ENCODE measurements around the gene PPDPF.
"Not testable (repeated sequence)": the region's sequence is repeated elsewhere in the genome, so short reads cannot be mapped to it uniquely, and the experiment has no call there.

The PPDPF gene

GRCh38 chr20:63565021-63565698 is 44.6 kb downstream of the PPDPF start:
- DNase-seq (ENCODE audit: low spot score): no peak

DNA sequence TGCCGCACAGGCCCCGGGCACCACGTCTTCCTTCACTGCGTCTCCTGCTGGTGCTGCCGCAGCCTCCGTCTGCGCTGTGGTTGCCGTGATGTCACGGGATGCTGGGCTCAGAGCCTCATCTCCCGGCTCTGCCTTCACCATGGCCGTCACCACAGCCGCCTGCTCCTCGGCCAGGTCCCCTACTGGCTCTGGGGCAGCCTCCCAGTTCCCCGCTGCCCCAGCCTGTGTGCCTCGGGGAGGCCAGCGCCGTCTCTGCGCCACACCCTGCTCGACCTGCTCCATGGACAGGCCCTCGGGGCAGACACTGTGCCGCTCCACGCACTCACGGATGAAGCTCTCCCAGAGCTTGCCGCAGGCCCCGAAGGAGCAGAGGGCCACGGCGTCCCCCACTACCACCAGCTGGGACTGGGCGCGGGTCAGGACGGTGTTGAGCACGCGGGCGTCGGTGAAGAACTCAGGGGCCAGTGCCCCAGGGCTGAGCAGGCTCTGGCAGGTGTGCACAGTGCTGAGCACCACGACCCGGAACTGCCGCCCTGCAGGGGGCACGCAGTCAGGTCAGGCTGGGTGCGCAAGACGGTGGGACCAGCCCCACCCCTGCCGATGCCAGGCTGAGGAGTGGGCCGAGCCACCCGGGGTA is 45.3 kb downstream of the PPDPF start:
- DNase-seq (ENCODE audit: low spot score): no peak

GRCh38 chr20:63566395-63567135 is 46.0 kb downstream of the PPDPF start:
- no peak for DNase-seq (ENCODE audit: low spot score)

DNA sequence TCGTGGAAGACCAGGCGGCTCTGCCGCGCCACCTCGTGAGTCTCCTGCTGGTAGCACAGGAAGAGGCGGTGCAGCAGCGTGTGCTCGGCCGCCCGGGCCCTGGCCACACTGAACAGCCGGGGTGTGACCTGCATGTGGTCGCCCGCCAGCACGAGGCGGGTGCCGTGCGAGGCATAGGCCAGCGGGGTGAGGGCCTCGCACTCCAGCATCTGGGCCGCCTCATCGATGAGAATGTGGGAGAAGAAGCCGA is 46.5 kb downstream of the PPDPF start:
- DNase-seq (ENCODE audit: low spot score): no peak

- DNase-seq (ENCODE audit: low spot score): no peak
These were observed 47.0 kb downstream of the PPDPF start for GRCh38 chr20:63567386-63568169.

- no peak for DNase-seq (ENCODE audit: low spot score)
These were observed 47.8 kb downstream of the PPDPF start for GRCh38 chr20:63568170-63568981.

- no peak for DNase-seq (ENCODE audit: low spot score)
These were observed 48.7 kb downstream of the PPDPF start for GRCh38 chr20:63568986-63569949.

DNA sequence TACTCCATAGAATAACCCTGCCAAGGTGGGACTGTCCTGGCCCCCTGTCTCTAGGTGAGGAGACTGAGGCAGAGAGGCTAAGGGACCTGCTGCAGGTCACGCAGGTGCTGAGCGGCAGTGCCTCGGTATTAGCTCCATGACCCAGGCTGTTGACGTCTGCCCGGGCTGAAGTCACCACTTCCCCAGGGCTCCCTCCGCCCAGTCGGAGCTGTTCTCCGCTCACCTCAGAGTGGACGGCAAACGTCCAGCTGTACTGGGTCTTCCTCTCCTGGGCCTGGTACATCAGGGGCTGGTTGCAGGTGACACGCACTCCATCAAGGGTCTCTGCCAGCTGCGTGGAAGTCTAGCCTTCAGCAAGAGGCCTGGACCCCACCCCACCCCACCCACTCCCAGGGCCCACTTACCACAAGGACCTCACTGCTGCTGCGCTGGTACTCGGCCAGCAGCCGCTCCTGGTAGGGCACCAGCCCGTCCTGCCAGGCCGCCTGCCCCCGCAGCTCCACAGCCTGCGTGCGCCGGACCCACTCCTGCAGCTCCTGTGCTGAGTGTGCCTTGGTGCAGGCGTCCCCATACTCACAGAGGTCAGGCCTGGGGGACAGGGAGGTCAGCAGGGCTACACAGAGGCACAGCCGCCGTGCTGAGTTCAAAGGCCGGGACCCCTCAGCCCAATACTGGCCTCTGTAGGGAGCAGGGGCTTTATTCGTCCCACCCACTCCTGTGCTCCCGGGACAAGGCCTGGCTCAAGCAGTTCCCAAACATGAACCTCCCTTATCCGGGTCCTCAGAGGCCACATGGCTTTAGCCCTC is 49.9 kb downstream of the PPDPF start:
- DNase-seq (ENCODE audit: low spot score): no peak

DNA sequence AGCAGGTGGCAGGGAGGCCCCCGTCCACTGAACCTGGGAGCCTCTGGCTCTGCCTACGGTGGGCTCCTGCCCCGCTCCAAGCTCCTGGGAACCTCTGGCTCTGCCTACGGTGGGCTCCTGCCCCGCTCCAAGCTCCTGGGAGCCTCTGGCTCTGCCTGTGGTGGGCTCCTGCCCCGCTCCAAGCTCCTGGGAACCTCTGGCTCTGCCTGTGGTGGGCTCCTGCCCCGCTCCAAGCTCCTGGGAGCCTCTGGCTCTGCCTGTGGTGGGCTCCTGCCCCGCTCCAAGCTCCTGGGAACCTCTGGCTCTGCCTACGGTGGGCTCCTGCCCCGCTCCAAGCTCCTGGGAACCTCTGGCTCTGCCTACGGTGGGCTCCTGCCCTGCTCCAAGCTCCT is 50.5 kb downstream of the PPDPF start:
- DNase-seq (ENCODE audit: low spot score): not testable (repeated sequence)
